PFSK-1 (cell line): ENCODE measurements around the gene SOCS7.

Source experiments
- FOXP2 ChIP-seq: optimal IDR thresholded peaks from 2 replicates; pipeline ENCODE3; 2011; ENCODE audit warnings: borderline replicate concordance, control low read depth, inconsistent platforms; ENCODE audit not compliant: insufficient read depth; ENCODE audit errors: extremely low read length, extremely low read depth
- POLR2AphosphoS5 ChIP-seq: IDR thresholded peaks from 2 replicates; pipeline ENCODE4 v1.6.1; 2012; ENCODE audit warnings: low read depth, mild to moderate bottlenecking, control low read depth, low read length, moderate library complexity
- SIN3A ChIP-seq: IDR thresholded peaks from 2 replicates; pipeline ENCODE4 v1.6.1; 2012; ENCODE audit warnings: mild to moderate bottlenecking, low read length, moderate library complexity, borderline replicate concordance; ENCODE audit not compliant: insufficient read depth
- TAF1 ChIP-seq: IDR thresholded peaks from 2 replicates; pipeline ENCODE4 v1.6.1; 2012; ENCODE audit warnings: low read length, control low read depth, borderline replicate concordance; ENCODE audit not compliant: insufficient read depth
- TF ChIP-seq, protein P1 (sequence below), 2 experiments: IDR thresholded peaks; 2 replicates each; pipeline versions ENCODE4 v1.6.1 to v1.8.0; 2011 to 2012; ENCODE audit warnings: low read depth in 2 of 2, low read length in 2 of 2, control low read depth in 1 of 2, inconsistent platforms in 1 of 2, mild to moderate bottlenecking in 1 of 2, moderate library complexity in 1 of 2; ENCODE audit not compliant: insufficient read depth in 1 of 2

SOCS7 gene

GRCh38 chr17:38447502-38448085 lies 96.0 kb downstream of the SOCS7 start:
- TF ChIP-seq POLR2AphosphoS5, result no peak
- TF ChIP-seq, protein P1, sequence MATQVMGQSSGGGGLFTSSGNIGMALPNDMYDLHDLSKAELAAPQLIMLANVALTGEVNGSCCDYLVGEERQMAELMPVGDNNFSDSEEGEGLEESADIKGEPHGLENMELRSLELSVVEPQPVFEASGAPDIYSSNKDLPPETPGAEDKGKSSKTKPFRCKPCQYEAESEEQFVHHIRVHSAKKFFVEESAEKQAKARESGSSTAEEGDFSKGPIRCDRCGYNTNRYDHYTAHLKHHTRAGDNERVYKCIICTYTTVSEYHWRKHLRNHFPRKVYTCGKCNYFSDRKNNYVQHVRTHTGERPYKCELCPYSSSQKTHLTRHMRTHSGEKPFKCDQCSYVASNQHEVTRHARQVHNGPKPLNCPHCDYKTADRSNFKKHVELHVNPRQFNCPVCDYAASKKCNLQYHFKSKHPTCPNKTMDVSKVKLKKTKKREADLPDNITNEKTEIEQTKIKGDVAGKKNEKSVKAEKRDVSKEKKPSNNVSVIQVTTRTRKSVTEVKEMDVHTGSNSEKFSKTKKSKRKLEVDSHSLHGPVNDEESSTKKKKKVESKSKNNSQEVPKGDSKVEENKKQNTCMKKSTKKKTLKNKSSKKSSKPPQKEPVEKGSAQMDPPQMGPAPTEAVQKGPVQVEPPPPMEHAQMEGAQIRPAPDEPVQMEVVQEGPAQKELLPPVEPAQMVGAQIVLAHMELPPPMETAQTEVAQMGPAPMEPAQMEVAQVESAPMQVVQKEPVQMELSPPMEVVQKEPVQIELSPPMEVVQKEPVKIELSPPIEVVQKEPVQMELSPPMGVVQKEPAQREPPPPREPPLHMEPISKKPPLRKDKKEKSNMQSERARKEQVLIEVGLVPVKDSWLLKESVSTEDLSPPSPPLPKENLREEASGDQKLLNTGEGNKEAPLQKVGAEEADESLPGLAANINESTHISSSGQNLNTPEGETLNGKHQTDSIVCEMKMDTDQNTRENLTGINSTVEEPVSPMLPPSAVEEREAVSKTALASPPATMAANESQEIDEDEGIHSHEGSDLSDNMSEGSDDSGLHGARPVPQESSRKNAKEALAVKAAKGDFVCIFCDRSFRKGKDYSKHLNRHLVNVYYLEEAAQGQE (IDR thresholded peaks at IDR 0.05; ENCODE audit: insufficient read depth in 1 of 2, low read depth in 2 of 2, low read length in 2 of 2), result no peak
- no peak for TF ChIP-seq TAF1
- no peak for TF ChIP-seq FOXP2
- no peak for TF ChIP-seq SIN3A

- no peak for TF ChIP-seq TAF1
- TF ChIP-seq, protein P1 (IDR thresholded peaks at IDR 0.05; ENCODE audit: insufficient read depth in 1 of 2, low read depth in 2 of 2, low read length in 2 of 2), result no peak
- TF ChIP-seq SIN3A, result no peak
Measured at GRCh38 chr17:38448208-38448771, 96.6 kb downstream of the SOCS7 start.

DNA sequence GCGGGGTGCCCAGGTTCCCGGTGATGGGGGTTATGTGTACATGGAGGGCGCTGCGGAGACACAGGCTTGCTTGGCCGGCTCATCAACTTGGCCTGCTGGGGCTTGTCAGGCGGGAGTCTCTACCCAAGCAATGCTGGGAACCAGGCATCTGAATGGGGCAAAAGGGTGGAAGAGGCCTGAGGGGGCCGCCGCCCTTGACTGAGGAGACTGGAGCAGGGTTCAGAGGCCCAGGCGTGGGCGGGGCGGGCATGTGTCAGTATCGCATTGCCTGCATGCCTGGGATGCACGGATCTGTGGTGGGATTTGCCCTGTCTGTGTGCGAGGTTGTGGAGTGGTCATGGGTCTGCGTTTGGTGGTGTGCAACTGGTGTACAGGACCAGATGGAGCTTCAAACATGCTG lies 97.7 kb downstream of the SOCS7 start:
- TF ChIP-seq FOXP2 (no peak), TAF1 (no peak), POLR2AphosphoS5 (no peak), SIN3A (no peak)
- TF ChIP-seq, protein P1 (IDR thresholded peaks at IDR 0.05; ENCODE audit: insufficient read depth in 1 of 2, low read depth in 2 of 2, low read length in 2 of 2), result no peak

- TF ChIP-seq POLR2AphosphoS5, result no peak
- no peak for TF ChIP-seq TAF1
- TF ChIP-seq FOXP2, result no peak
- TF ChIP-seq, protein P1 (IDR thresholded peaks at IDR 0.05; ENCODE audit: insufficient read depth in 1 of 2, low read depth in 2 of 2, low read length in 2 of 2), result no peak
- no peak for TF ChIP-seq SIN3A
Measured at GRCh38 chr17:38450557-38451029, 98.9 kb downstream of the SOCS7 start.
